Liver (tissue), 9 donors: Measurements from ENCODE around the gene ZNF491. TPM values are rescaled to one million over a fixed set of nuclear protein-coding genes. Genes with fewer than 3 reads are reported as not detected.
"Not testable (repeated sequence)": the region's sequence is repeated elsewhere in the genome, so short reads cannot be mapped to it uniquely, and the experiment has no call there.

Experiments used
- DNase-seq: peaks from one replicate; pipeline ENCODE4 v3.0.0-alpha.2; 2017; ENCODE audit warnings: low spot score
- H3K27ac ChIP-seq, 2 donors: one replicate each; pipeline ENCODE4 v1.7.0; 2013; ENCODE audit warnings: inconsistent platforms in 2 of 2, low read length in 2 of 2, control low read depth in 1 of 2, low read depth in 1 of 2, mild to moderate bottlenecking in 1 of 2
- H3K27me3 ChIP-seq, 4 donors: one replicate each; pipeline versions ENCODE4 v1.6.1 to v1.7.0; 2013; ENCODE audit warnings: low read length in 3 of 4, inconsistent platforms in 1 of 4, mild to moderate bottlenecking in 1 of 4, moderate library complexity in 1 of 4; ENCODE audit not compliant: control insufficient read depth in 4 of 4, insufficient read depth in 4 of 4
- H3K36me3 ChIP-seq, 4 donors: one replicate each; pipeline versions ENCODE4 v1.6.1 to v1.7.0; 2013; ENCODE audit warnings: low read length in 3 of 4, mild to moderate bottlenecking in 3 of 4, low read depth in 1 of 4, moderate library complexity in 1 of 4; ENCODE audit not compliant: control insufficient read depth in 4 of 4, insufficient read depth in 3 of 4
- H3K4me1 ChIP-seq, 4 donors: one replicate each; pipeline versions ENCODE4 v1.6.1 to v1.7.0; 2013; ENCODE audit warnings: low read length in 3 of 4, mild to moderate bottlenecking in 3 of 4, moderate library complexity in 1 of 4; ENCODE audit not compliant: control insufficient read depth in 4 of 4, insufficient read depth in 4 of 4
- H3K4me3 ChIP-seq, 3 donors: one replicate each; pipeline versions ENCODE4 v1.6.1 to v1.7.0; 2013; ENCODE audit warnings: low read length in 3 of 3, control low read depth in 1 of 3, low read depth in 1 of 3, mild to moderate bottlenecking in 1 of 3
- H3K9ac ChIP-seq, 2 donors: one replicate each; pipeline ENCODE4 v1.7.0; 2013; ENCODE audit warnings: low read length in 2 of 2, mild to moderate bottlenecking in 2 of 2, moderate library complexity in 2 of 2, control low read depth in 1 of 2, low read depth in 1 of 2
- H3K9me3 ChIP-seq, 4 donors: one replicate each; pipeline versions ENCODE4 v1.6.1 to v1.7.0; 2013; ENCODE audit warnings: low read length in 3 of 4; ENCODE audit not compliant: control insufficient read depth in 4 of 4
- FOXA1 ChIP-seq: IDR thresholded peaks from 2 replicates; pipeline ENCODE4 v1.6.1; 2016; ENCODE audit warnings: antibody characterized with exemption
- GABPA ChIP-seq, 2 donors: IDR thresholded peaks in 1 of 2; conservative IDR thresholded peaks in 1 of 2; 2 replicates each; pipeline ENCODE4 v1.6.1; 2016; ENCODE audit warnings: antibody characterized with exemption in 2 of 2, mild to moderate bottlenecking in 1 of 2, moderate library complexity in 1 of 2
- JUND ChIP-seq, 2 donors: IDR thresholded peaks; 2 replicates each; pipeline ENCODE4 v1.6.1; 2016; ENCODE audit warnings: antibody characterized with exemption in 2 of 2
- NR2F2 ChIP-seq: IDR thresholded peaks from 2 replicates; pipeline ENCODE4 v1.6.1; 2016; ENCODE audit warnings: antibody characterized with exemption
- SP1 ChIP-seq: IDR thresholded peaks from 2 replicates; pipeline ENCODE4 v1.6.1; 2018; ENCODE audit warnings: antibody characterized with exemption, mild to moderate bottlenecking
- WGBS: extraction: QIAGEN DNeasy Blood & Tissue Kit; methylation state at CpG from one replicate; pipeline ENCODE4 v1.1.7; 2013; 5-methylcytosine and 5-hydroxymethylcytosine counted together
- polyA plus RNA-seq, 2 donors: library from polyadenylated mRNA; stranded (reverse) in 1 of 2; unstranded in 1 of 2; fragments of 200-250 nt in 1 of 2; fragments of >200 nt in 1 of 2; fragmentation: Nextera tagmentation in 1 of 2; extraction: Ambion mirVana in 1 of 2; gene quantifications; one replicate each; pipeline versions ENCODE4 v1.2.1 to v1.2.3, GENCODE V29; 2013 to 2015
- total RNA-seq, 2 donors: library from RNA; depleted of rRNA; stranded (reverse); fragments of >200 nt; gene quantifications; one replicate each; pipeline ENCODE4 v1.2.3, GENCODE V29; 2014
- TF ChIP-seq, protein P1 (sequence below): IDR thresholded peaks from 2 replicates; pipeline ENCODE4 v1.6.1; 2016; ENCODE audit warnings: antibody characterized with exemption
- TF ChIP-seq, protein P2 (sequence below): fragments of 150-350 bp; IDR thresholded peaks from 2 replicates; pipeline ENCODE4 v1.5.1; 2017; ENCODE audit warnings: improper control_type of control experiment, low read depth, low read length; ENCODE audit not compliant: missing input control
- donor health status: healthy.
- donor health status: healthy.
- donor health status: healthy.
- donor health status: healthy.
- donor health status: healthy.

ZNF491 gene
- total and polyA plus RNA-seq, 4 donors, result 0.24 to 1.8 (median 0.75) TPM

DNA sequence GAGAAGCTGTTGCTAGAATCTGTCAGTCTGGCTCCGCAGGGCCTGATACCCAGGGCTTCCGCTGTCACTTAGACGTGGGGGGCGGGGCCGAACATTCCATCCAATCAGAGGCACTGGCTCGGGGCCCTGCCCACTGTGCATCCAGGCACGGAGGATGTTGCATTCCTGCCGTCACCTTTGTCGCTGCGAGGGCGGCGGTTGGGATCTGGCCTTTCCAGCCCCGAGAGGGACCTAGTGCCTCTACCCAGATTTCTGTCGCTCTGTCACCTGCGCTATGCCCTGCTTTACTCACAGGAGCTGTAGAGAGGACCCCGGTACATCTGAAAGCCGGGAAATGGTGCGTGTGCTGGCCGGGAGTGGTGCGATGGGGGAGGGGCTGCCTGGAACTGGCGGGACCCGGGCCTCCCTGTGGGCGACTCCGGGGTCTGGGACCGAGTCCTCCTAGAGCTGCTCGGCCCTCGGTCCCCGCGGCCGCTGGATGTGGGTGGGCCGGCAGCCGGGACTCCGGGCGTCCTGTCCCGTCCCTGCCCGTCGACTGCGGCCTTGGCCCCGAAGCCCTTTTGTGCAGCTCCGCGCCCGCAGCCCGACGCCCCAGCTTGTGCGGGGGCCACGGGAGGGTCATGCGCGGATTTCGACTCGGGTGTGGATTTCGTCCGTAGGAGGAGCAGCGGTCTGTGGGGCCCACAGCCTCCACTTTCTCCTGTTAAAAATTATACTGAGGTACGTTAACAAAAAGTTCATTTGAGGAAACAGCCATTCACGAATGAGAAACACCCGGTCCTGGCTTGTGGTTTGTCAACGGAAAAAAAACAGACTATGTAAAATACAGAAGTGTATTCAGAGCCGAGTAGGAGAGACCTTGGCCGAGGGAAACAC, 50.5 kb downstream of the ZNF491 start, which contains the start of gene ZNF439:
Gene ZNF439, plus strand, starts transcription at position 133 of the 876 bp plus-strand sequence. Its CDS starts 142 bp downstream, at position 275.
- H3K9ac ChIP-seq, result no peak within 1 kb of the TSS
- no peaks in the 10 kb centered on the region for H3K36me3 ChIP-seq
- peak; percentile 92 for DNase-seq
- peak within 1 kb of the TSS in 1 of 2 donors; percentile 54 for H3K27ac ChIP-seq
- H3K27me3 ChIP-seq, result no peaks in the 10 kb centered on the region
- WGBS, result 4% methylated on average over 59 of the region's 59 CpGs
- H3K4me3 ChIP-seq, result peak within 1 kb of the TSS; percentile 34 to 60 (median 59)
- TF ChIP-seq GABPA (IDR thresholded peaks at IDR 0.05 in 1 of 2, conservative IDR thresholded peaks at IDR 0.05 in 1 of 2), result no peak
- peak; percentile 36 for TF ChIP-seq SP1
- TF ChIP-seq NR2F2, result peak; percentile 68
- peaks cover 0 to 4% (median 2%) of the 10 kb centered on the region in 4 donors for H3K9me3 ChIP-seq
- peaks cover 0 to 3% (median 1%) of the 10 kb centered on the region in 4 donors for H3K4me1 ChIP-seq

GRCh38 chr19:11850289-11850688, 52.0 kb downstream of the ZNF491 start:
- not testable (repeated sequence) for H3K9me3 ChIP-seq

GRCh38 chr19:11853358-11853757, 55.0 kb downstream of the ZNF491 start:
- peaks cover 0 to 2% (median under 1%) of the 10 kb centered on the region in 4 donors for H3K9me3 ChIP-seq
- TF ChIP-seq, protein P1, sequence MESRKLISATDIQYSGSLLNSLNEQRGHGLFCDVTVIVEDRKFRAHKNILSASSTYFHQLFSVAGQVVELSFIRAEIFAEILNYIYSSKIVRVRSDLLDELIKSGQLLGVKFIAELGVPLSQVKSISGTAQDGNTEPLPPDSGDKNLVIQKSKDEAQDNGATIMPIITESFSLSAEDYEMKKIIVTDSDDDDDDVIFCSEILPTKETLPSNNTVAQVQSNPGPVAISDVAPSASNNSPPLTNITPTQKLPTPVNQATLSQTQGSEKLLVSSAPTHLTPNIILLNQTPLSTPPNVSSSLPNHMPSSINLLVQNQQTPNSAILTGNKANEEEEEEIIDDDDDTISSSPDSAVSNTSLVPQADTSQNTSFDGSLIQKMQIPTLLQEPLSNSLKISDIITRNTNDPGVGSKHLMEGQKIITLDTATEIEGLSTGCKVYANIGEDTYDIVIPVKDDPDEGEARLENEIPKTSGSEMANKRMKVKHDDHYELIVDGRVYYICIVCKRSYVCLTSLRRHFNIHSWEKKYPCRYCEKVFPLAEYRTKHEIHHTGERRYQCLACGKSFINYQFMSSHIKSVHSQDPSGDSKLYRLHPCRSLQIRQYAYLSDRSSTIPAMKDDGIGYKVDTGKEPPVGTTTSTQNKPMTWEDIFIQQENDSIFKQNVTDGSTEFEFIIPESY, result no peak
- TF ChIP-seq JUND (IDR thresholded peaks at IDR 0.05), result no peak
- no peak for TF ChIP-seq GABPA (IDR thresholded peaks at IDR 0.05 in 1 of 2, conservative IDR thresholded peaks at IDR 0.05 in 1 of 2)
- no peak for TF ChIP-seq NR2F2
- TF ChIP-seq, protein P2, sequence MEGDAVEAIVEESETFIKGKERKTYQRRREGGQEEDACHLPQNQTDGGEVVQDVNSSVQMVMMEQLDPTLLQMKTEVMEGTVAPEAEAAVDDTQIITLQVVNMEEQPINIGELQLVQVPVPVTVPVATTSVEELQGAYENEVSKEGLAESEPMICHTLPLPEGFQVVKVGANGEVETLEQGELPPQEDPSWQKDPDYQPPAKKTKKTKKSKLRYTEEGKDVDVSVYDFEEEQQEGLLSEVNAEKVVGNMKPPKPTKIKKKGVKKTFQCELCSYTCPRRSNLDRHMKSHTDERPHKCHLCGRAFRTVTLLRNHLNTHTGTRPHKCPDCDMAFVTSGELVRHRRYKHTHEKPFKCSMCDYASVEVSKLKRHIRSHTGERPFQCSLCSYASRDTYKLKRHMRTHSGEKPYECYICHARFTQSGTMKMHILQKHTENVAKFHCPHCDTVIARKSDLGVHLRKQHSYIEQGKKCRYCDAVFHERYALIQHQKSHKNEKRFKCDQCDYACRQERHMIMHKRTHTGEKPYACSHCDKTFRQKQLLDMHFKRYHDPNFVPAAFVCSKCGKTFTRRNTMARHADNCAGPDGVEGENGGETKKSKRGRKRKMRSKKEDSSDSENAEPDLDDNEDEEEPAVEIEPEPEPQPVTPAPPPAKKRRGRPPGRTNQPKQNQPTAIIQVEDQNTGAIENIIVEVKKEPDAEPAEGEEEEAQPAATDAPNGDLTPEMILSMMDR, result no peak
- TF ChIP-seq FOXA1, result no peak

More at GRCh38 chr19:11850289-11850688, 52.0 kb downstream of the ZNF491 start:
- 94% methylated on average over 4 of the region's 4 CpGs for WGBS
- not testable (repeated sequence) for H3K4me1 ChIP-seq, H3K4me3 ChIP-seq, H3K27me3 ChIP-seq, H3K27ac ChIP-seq, H3K36me3 ChIP-seq, H3K9ac ChIP-seq, DNase-seq

More at GRCh38 chr19:11853358-11853757, 55.0 kb downstream of the ZNF491 start:
- DNase-seq, result no peak
- Histone ChIP-seq H3K27me3 (no peaks in the 10 kb centered on the region), H3K9ac (no peak overlapping the region), H3K36me3 (peaks cover 0 to 2% (median 0%) of the 10 kb centered on the region in 4 donors), H3K4me1 (peaks cover 0 to 2% (median 0%) of the 10 kb centered on the region in 4 donors), H3K4me3 (no peak overlapping the region), H3K27ac (no peak overlapping the region)
- WGBS, result 70% methylated on average over 3 of the region's 3 CpGs
